C4-2B (cell line): ENCODE results near the gene PRPF19.

Source experiments
- CTCF ChIP-seq: fragments of 450-650 bp; conservative IDR thresholded peaks from 2 replicates; pipeline ENCODE4 v1.5.1; 2017; ENCODE audit warnings: mild to moderate bottlenecking
- ZFX ChIP-seq: fragments of 450-650 bp; IDR thresholded peaks from 2 replicates; pipeline ENCODE4 v1.6.1; 2017

GRCh38 chr11:60912851-60913528 lies 6.6 kb upstream of the PRPF19 start:
- TF ChIP-seq CTCF (no peak), ZFX (no peak)
